Adrenal gland (tissue), 12 donors: ENCODE measurements around the gene CPNE8. TPM values are rescaled to one million over a fixed set of nuclear protein-coding genes. Genes with fewer than 3 reads are reported as not detected.

Experiments used
- DNase-seq, 7 donors: peaks; one replicate each; pipeline ENCODE4 v3.0.0-alpha.2; 2019 to 2020
- H3K27ac ChIP-seq, 5 donors: fragments of 200-600 bp; sonication (generic) in 4 of 5; 1 replicate in 3 of 5; 2 replicates in 2 of 5; pipeline versions ENCODE4 v1.5.1 to v1.8.0; 2016 to 2020; ENCODE audit warnings: mild to moderate bottlenecking in 1 of 5
- H3K27me3 ChIP-seq: fragments of 200-600 bp; 2 replicates; pipeline ENCODE4 v1.8.0; 2021
- H3K36me3 ChIP-seq, 2 donors: fragments of 200-600 bp; replicated peaks in 1 of 2; 1 replicate in 1 of 2; 2 replicates in 1 of 2; pipeline versions ENCODE4 v1.5.1 to v1.8.0; 2018 to 2022
- H3K4me1 ChIP-seq, 2 donors: fragments of 200-600 bp; replicated peaks in 1 of 2; 1 replicate in 1 of 2; 2 replicates in 1 of 2; pipeline versions ENCODE4 v1.5.1 to v1.8.0; 2018 to 2021
- H3K4me3 ChIP-seq, 4 donors: fragments of 200-600 bp; sonication (generic) in 3 of 4; one replicate each; pipeline ENCODE4 v1.5.1; 2016 to 2018
- H3K9me3 ChIP-seq, 3 donors: fragments of 200-600 bp; sonication (generic) in 1 of 3; replicated peaks in 1 of 3; 1 replicate in 2 of 3; 2 replicates in 1 of 3; pipeline versions ENCODE4 v1.5.1 to v1.8.0; 2016 to 2021
- POLR2A ChIP-seq, 2 donors: fragments of 450-650 bp; IDR thresholded peaks; one replicate each; pipeline ENCODE4 v1.6.1; 2017; ENCODE audit warnings: antibody characterized with exemption in 2 of 2, mild to moderate bottlenecking in 2 of 2, moderate library complexity in 1 of 2
- WGBS, 4 donors: extraction: QIAGEN DNeasy Blood & Tissue Kit in 2 of 4; methylation state at CpG; one replicate each; pipeline versions ENCODE4 v1.1.5 to v1.1.7; 2013 to 2017; 5-methylcytosine and 5-hydroxymethylcytosine counted together
- intact Hi-C, 2 donors: fragments of 100-400 bp; cut with DNase I; formaldehyde crosslinking; loops; one replicate each; pipeline versions ENCODE4 v1.14.1 to v1.15.0; 2022 to 2023
- polyA plus RNA-seq, 3 donors: library from polyadenylated mRNA; stranded (reverse); fragments of 200-250 nt in 2 of 3; fragments of 350-450 nt in 1 of 3; fragmentation: Illumina TruSeq in 1 of 3; extraction: RNeasy Lipid Tissue Mini Kit (QIAGEN cat#74804) in 1 of 3; gene quantifications; one replicate each; pipeline ENCODE4 v1.2.3, GENCODE V29; 2013 to 2014
- total RNA-seq, 9 donors: library from RNA; depleted of rRNA in 4 of 9; stranded (reverse); fragments of >200 nt in 4 of 9; fragments of 120-200 nt in 1 of 9; fragmentation: NEBNext Ultra II Directional in 1 of 9; extraction: Animal tissue kit (Norgen Biotek cat#: 25700) in 1 of 9; gene quantifications; one replicate each; pipeline versions ENCODE4 v1.1.0 to v1.2.4, GENCODE V29; 2013 to 2023
- TF ChIP-seq, protein P1 (sequence below), 6 experiments: fragments of 450-650 bp in 4 of 6; fragments of 200-600 bp in 2 of 6; sonication (generic) in 1 of 6; IDR thresholded peaks; 1 replicate in 5 of 6; 2 replicates in 1 of 6; pipeline versions ENCODE4 v1.5.1 to v1.8.0; 2016 to 2021; ENCODE audit warnings: antibody characterized with exemption in 6 of 6, mild to moderate bottlenecking in 2 of 6, moderate library complexity in 1 of 6
- donor health status: healthy with polysubstance abuse.
- donor health status: Bipolar disorder and iron deficiency.
- donor health status: DM: yes; HTN: yes; CAD: no.
- donor health status: DM: no; HTN: no; CAD: no.
- donor health status: DM: no; HTN: no; CAD: no.
- donor health status: DM: yes; HTN: yes; CAD: no.

The CPNE8 gene
- total and polyA plus RNA-seq, 12 donors = 5.8 to 36.3 (median 17.4) TPM

DNA sequence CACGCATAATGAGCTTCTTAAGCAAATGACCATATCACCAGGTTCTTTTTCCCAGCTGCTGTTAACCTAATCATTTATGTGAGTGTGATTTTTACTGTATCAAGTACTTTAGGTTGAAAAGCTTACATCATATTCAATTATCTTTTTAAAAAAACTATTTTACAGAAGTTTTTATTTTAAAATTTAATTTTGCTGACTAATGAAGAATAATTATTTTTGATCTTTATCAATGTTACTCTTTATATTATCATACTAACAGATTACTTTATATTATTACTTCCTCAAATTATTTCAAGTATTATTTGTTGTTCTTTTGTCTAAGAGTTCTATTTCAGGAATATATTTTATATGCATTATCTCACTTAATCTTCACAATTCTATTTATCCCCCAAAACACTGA, 236.3 kb downstream of the CPNE8 start:
- Histone ChIP-seq H3K36me3 (no peaks in the 10 kb centered on the region), H3K4me1 (no peaks in the 10 kb centered on the region), H3K27ac (no peak overlapping the region), H3K4me3 (no peak overlapping the region), H3K27me3 (no peaks in the 10 kb centered on the region), H3K9me3 (no peaks in the 10 kb centered on the region)
- intact Hi-C loops = no loop called here
- no peak for DNase-seq
- TF ChIP-seq, protein P1, sequence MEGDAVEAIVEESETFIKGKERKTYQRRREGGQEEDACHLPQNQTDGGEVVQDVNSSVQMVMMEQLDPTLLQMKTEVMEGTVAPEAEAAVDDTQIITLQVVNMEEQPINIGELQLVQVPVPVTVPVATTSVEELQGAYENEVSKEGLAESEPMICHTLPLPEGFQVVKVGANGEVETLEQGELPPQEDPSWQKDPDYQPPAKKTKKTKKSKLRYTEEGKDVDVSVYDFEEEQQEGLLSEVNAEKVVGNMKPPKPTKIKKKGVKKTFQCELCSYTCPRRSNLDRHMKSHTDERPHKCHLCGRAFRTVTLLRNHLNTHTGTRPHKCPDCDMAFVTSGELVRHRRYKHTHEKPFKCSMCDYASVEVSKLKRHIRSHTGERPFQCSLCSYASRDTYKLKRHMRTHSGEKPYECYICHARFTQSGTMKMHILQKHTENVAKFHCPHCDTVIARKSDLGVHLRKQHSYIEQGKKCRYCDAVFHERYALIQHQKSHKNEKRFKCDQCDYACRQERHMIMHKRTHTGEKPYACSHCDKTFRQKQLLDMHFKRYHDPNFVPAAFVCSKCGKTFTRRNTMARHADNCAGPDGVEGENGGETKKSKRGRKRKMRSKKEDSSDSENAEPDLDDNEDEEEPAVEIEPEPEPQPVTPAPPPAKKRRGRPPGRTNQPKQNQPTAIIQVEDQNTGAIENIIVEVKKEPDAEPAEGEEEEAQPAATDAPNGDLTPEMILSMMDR (IDR thresholded peaks at IDR 0.05) = no peak
- TF ChIP-seq POLR2A (IDR thresholded peaks at IDR 0.05) = no peak
- 90 to 100% (median 97%) methylated on average over 1 of the region's 1 CpG for WGBS, 4 donors

DNA sequence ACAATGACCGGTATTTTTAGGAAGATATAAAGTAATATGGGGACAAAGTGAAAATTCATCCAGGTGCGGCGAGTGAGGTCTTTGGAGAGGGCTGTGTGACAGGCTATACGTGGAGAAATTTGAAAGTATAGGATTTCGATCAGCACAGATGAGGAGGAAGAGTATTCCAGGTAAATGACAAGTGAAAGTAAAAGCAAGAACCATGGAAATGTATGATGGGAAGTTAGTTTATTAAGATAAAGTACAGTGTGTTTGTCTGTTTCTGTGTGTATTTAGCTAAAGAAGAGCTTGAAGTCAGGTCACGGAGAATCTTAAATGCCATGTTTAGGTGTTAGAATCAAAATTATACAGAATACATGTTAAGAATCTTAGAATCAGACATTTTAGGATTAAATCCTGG, 239.0 kb downstream of the CPNE8 start:
- TF ChIP-seq POLR2A (IDR thresholded peaks at IDR 0.05) = no peak
- Histone ChIP-seq H3K36me3 (no peaks in the 10 kb centered on the region), H3K9me3 (no peaks in the 10 kb centered on the region), H3K4me3 (no peak overlapping the region), H3K27ac (no peak overlapping the region), H3K4me1 (no peaks in the 10 kb centered on the region), H3K27me3 (no peaks in the 10 kb centered on the region)
- WGBS, 4 donors = 79 to 83% (median 81%) methylated on average over 6 of the region's 6 CpGs
- no peak for DNase-seq
- intact Hi-C loops = no loop called here

DNA sequence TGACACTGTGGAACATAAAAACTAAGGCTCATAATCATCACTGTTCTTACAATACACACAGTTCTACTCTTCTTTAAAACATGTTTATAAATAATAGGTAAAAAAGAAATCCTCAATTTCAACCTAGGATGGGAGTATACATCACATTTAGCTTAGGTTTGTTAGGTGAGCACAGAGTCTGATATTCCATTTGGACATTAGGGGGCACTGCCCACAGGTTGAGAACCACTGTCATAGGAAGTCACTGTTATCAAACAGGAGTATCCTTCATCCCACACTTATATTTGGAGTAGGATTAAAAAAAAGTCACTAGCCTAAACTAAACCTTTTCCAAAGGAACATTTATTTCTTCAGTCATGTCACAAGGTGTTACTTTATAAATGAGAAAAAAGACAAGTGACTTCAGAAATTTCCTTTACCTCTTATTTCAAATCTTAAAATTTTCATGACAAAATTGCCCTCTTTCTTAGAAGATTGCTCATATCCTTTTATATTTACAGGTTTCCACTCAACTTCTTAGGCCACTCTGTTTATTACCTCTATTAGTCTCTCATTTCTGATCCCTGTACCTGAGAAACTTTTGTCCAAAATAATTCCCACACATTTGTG, 240.6 kb downstream of the CPNE8 start:
- H3K27me3 ChIP-seq = no peaks in the 10 kb centered on the region
- H3K9me3 ChIP-seq = no peaks in the 10 kb centered on the region
- H3K4me1 ChIP-seq = no peaks in the 10 kb centered on the region
- no peak for TF ChIP-seq POLR2A (IDR thresholded peaks at IDR 0.05)
- TF ChIP-seq, protein P1 (IDR thresholded peaks at IDR 0.05) = peak in 5 of 6 experiments; percentile 30 to 48 (median 43)
- H3K36me3 ChIP-seq = no peaks in the 10 kb centered on the region
- H3K4me3 ChIP-seq = no peak overlapping the region
- peak in 4 of 7 donors; percentile 24 to 61 (median 26) for DNase-seq
- intact Hi-C loops = no loop called here
- no peak overlapping the region for H3K27ac ChIP-seq

DNA sequence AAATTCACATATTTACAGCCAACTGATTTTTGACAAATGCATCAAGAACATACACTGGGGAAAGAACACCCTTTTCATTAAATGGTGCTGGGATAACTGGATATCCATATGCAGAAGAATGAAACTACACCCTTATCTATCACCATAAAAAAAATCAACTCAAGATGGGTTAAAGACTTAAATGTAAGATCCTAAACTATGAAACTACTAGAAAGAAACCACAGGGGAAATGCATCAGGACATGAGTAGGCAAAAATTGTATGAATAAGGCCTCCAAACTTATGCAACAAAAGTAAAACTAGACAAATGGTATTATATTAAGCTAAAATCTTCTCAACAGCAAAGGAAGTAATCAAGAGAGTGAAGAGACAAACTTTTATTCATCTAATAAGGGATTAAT, 242.6 kb downstream of the CPNE8 start:
- Histone ChIP-seq H3K4me1 (no peaks in the 10 kb centered on the region), H3K36me3 (no peaks in the 10 kb centered on the region), H3K4me3 (no peak overlapping the region), H3K27ac (no peak overlapping the region), H3K9me3 (no peaks in the 10 kb centered on the region), H3K27me3 (no peaks in the 10 kb centered on the region)
- intact Hi-C loops = no loop called here
- TF ChIP-seq POLR2A (IDR thresholded peaks at IDR 0.05) = no peak
- TF ChIP-seq, protein P1 (IDR thresholded peaks at IDR 0.05) = no peak
- no peak for DNase-seq

DNA sequence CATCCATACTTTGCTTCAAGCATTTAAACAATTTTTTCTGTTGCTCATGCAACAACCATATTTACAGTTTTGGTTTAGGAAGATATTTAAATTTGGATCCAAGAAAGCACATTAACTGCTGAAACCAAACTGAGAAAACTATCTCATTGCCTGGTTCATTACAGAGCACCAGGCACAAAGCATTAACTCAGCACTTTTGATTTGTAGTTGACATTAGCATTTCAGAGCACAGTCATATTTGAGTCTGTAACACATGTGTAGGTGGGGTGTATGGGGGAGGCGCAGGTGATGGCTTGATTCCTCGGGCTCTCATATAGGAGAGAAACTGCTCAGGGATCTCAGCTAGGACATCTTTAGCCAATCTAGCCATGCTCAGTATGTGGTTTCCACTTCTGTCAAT, 251.7 kb downstream of the CPNE8 start:
- Histone ChIP-seq H3K27me3 (no peaks in the 10 kb centered on the region), H3K36me3 (no peaks in the 10 kb centered on the region), H3K4me3 (no peak overlapping the region), H3K9me3 (no peaks in the 10 kb centered on the region), H3K27ac (no peak overlapping the region), H3K4me1 (no peaks in the 10 kb centered on the region)
- no peak for DNase-seq
- TF ChIP-seq, protein P1 (IDR thresholded peaks at IDR 0.05) = no peak
- no peak for TF ChIP-seq POLR2A (IDR thresholded peaks at IDR 0.05)
- WGBS, 4 donors = 88 to 93% (median 90%) methylated on average over 2 of the region's 2 CpGs
- intact Hi-C loops = no loop called here
